Inflammatory macrophage treated with lipopolysaccharide for 4 hours (primary cell): ENCODE data around the gene TNFRSF14.
"Not testable (repeated sequence)": the region's sequence is repeated elsewhere in the genome, so short reads cannot be mapped to it uniquely, and the experiment has no call there.

Experiments
- DNase-seq: peaks from one replicate; pipeline ENCODE4 v3.0.0-alpha.2; 2020

The TNFRSF14 gene

GRCh38 chr1:2540816-2541492, 15.2 kb upstream of the TNFRSF14 start:
- no peak for DNase-seq

- DNase-seq: no peak
Observed at GRCh38 chr1:2541619-2542245, 14.4 kb upstream of the TNFRSF14 start.

- no peak for DNase-seq
Observed at GRCh38 chr1:2542246-2542915, 13.8 kb upstream of the TNFRSF14 start.

GRCh38 chr1:2543543-2544092, 12.6 kb upstream of the TNFRSF14 start:
- no peak for DNase-seq

GRCh38 chr1:2544093-2544874, 11.9 kb upstream of the TNFRSF14 start:
- no peak for DNase-seq

GRCh38 chr1:2544875-2545640, 11.1 kb upstream of the TNFRSF14 start:
- no peak for DNase-seq

GRCh38 chr1:2545754-2546514, 10.2 kb upstream of the TNFRSF14 start:
- DNase-seq: peak; percentile 72

GRCh38 chr1:2546515-2547209, 9.5 kb upstream of the TNFRSF14 start:
- peak; percentile 84 for DNase-seq

- DNase-seq: peak; percentile 55
Observed at GRCh38 chr1:2547210-2548067, 8.7 kb upstream of the TNFRSF14 start.

- DNase-seq: peak; percentile 74
Observed at GRCh38 chr1:2548068-2548589, 8.0 kb upstream of the TNFRSF14 start.

GRCh38 chr1:2549367-2550029, 6.7 kb upstream of the TNFRSF14 start:
- not testable (repeated sequence) for DNase-seq

- not testable (repeated sequence) for DNase-seq
Observed at GRCh38 chr1:2550309-2550861, 5.8 kb upstream of the TNFRSF14 start.

- not testable (repeated sequence) for DNase-seq
Observed at GRCh38 chr1:2551544-2551943, 4.6 kb upstream of the TNFRSF14 start.

- no peak for DNase-seq
Observed at GRCh38 chr1:2552189-2552588, 4.0 kb upstream of the TNFRSF14 start.

GRCh38 chr1:2553076-2553475, 3.1 kb upstream of the TNFRSF14 start:
- DNase-seq: not testable (repeated sequence)

GRCh38 chr1:2553871-2554620, 2.1 kb upstream of the TNFRSF14 start:
- no peak for DNase-seq

- peak; percentile 40 for DNase-seq
Observed at GRCh38 chr1:2554621-2555387, 1.4 kb upstream of the TNFRSF14 start.
